ENCODE data around the gene FGD5. TPM values are rescaled to one million over a fixed set of nuclear protein-coding genes. Genes with fewer than 3 reads are reported as not detected.

The FGD5 gene
- total RNA-seq, 4 donors from 2014 or later = 0.80 to 12.0 (median 3.9) TPM

DNA sequence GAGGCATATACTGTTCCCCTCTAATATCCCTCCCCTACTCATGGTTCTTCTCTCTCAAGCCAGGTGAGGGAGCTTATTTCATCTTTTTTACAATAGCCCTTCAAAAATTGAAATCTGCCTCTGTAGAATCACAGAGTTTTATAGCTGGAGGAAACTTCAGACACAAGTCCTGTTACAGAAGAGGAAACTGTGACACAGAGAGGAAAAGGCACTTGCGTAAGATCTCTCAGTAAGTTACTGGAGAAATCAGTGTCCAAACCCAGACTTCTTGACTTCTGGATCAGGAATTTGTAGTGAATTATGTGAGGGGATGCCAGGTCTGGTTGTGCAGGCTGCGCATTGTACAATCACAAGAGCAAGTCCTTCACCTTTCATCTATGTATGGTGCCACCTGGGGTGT, 4.6 kb downstream of the FGD5 start:
- 49 to 88% methylated on average over 2 of the region's 2 CpGs for WGBS, 2 donors
- H3K4me3 ChIP-seq = no peak overlapping the region
- intact Hi-C loops (cut with DNase I) = no loop called here
- DNase-seq = no peak
- peak overlapping the region in 2 of 4 donors; percentile 52 to 58 for H3K27ac ChIP-seq
- peaks cover 0 to 22% (median 7%) of the 10 kb centered on the region in 3 donors for H3K4me1 ChIP-seq
- no peaks in the 10 kb centered on the region for H3K9me3 ChIP-seq
- H3K27me3 ChIP-seq = peaks cover 0 to 26% (median 0%) of the 10 kb centered on the region in 4 donors
- TF ChIP-seq, protein P1, sequence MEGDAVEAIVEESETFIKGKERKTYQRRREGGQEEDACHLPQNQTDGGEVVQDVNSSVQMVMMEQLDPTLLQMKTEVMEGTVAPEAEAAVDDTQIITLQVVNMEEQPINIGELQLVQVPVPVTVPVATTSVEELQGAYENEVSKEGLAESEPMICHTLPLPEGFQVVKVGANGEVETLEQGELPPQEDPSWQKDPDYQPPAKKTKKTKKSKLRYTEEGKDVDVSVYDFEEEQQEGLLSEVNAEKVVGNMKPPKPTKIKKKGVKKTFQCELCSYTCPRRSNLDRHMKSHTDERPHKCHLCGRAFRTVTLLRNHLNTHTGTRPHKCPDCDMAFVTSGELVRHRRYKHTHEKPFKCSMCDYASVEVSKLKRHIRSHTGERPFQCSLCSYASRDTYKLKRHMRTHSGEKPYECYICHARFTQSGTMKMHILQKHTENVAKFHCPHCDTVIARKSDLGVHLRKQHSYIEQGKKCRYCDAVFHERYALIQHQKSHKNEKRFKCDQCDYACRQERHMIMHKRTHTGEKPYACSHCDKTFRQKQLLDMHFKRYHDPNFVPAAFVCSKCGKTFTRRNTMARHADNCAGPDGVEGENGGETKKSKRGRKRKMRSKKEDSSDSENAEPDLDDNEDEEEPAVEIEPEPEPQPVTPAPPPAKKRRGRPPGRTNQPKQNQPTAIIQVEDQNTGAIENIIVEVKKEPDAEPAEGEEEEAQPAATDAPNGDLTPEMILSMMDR (IDR thresholded peaks at IDR 0.05) = no peak
- TF ChIP-seq POLR2A (IDR thresholded peaks at IDR 0.05) = no peak
- H3K36me3 ChIP-seq = peaks cover 0 to 14% (median 0%) of the 10 kb centered on the region in 3 donors

DNA sequence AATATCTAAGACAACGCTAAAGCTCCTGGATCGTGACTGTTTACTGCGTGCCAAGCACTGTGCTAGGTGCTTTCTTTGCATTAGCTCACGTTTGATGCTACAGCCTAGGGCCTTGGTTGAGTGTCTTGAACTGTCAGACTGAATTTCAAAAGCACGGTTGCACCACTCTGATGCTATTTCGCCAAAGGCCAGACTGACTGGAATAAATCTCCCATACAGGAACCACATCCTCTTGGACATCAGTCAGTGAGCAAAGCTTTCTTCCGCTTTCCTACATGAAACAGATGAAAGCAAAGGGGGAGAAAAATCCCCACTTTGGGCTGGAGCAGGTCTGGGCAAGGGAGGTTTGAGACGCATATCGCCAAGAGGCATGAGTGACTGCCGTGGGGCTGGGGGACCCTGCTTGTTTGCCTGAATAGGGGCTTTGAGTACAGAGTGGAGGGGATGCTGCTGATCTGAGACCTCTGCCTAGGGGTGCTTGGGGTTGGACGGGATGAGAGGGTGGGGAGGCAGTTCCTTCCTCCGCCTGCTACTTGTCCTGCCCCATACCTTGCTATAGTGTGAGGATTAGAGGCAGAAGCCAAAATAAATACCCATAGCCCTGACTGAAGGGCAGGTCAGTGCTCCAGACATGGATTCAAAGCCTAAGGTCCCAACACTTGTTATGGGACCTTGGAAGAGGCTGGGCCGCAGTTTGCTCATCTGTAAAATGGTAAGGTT, 5.3 kb downstream of the FGD5 start:
- no peaks in the 10 kb centered on the region for H3K9me3 ChIP-seq
- intact Hi-C loops (cut with DNase I) = no loop called here
- TF ChIP-seq POLR2A (IDR thresholded peaks at IDR 0.05) = no peak
- TF ChIP-seq, protein P1 (IDR thresholded peaks at IDR 0.05) = no peak
- 52 to 53% methylated on average over 12 to 13 of the region's 13 CpGs for WGBS, 2 donors
- H3K36me3 ChIP-seq = peaks cover 0 to 13% (median 0%) of the 10 kb centered on the region in 3 donors
- peaks cover 0 to 33% (median 0%) of the 10 kb centered on the region in 4 donors for H3K27me3 ChIP-seq
- H3K27ac ChIP-seq = peak overlapping the region in 2 of 4 donors; percentile 52 to 58
- H3K4me1 ChIP-seq = peaks cover 0 to 22% (median 7%) of the 10 kb centered on the region in 3 donors
- no peak overlapping the region for H3K4me3 ChIP-seq
- DNase-seq = no peak

DNA sequence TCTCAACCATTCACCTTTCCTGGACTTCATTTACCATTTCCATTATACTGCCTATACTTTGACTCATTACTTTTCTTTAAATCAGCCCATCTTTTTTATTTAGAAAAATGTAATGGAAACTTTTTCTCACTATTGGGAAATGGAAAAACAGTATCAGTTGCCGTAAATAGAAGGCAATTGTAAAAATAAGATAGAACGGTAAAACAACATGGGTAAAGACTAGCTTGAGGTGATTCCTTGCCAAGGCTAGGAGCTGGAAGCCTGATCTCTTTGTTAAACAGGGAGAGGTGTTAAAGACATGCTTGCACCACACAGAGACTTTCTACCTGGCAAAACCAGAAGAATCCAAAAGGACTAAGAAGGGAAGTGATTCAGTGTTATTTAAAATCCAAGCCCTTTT, 5.9 kb downstream of the FGD5 start:
- TF ChIP-seq POLR2A (IDR thresholded peaks at IDR 0.05) = no peak
- TF ChIP-seq, protein P1 (IDR thresholded peaks at IDR 0.05) = no peak
- Histone ChIP-seq H3K36me3 (peaks cover 0 to 7% (median 0%) of the 10 kb centered on the region in 3 donors), H3K4me3 (no peak overlapping the region), H3K4me1 (peaks cover 0 to 22% (median 7%) of the 10 kb centered on the region in 3 donors), H3K27ac (peak overlapping the region in 2 of 4 donors; percentile 52 to 58), H3K9me3 (no peaks in the 10 kb centered on the region), H3K27me3 (peaks cover 0 to 38% (median 0%) of the 10 kb centered on the region in 4 donors)
- no peak for DNase-seq
- intact Hi-C loops (cut with DNase I) = no loop called here
- WGBS, 2 donors = 27 to 48% methylated on average over 2 of the region's 2 CpGs

DNA sequence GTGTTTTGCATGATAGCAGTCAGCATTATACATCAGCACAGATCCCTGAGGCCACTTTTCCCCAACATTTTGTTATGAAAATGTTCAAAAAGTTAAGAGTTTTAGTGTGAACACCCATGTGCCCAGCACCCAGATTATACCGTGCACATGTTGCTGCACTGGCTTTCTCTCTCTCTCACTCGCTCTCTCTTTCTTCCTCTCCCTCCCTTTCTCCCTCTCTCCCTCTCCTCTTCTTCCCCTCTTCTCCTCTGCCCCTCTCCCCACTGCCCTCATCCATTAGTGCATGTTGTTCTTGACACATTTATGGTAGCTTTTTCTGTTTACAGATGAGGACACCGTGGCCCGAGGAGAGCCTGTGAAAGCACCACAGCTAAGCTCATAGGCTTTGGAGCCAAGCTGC, 7.3 kb downstream of the FGD5 start:
- WGBS, 2 donors = 68 to 76% methylated on average over 4 of the region's 4 CpGs
- Histone ChIP-seq H3K4me1 (peaks cover 0 to 22% (median 7%) of the 10 kb centered on the region in 3 donors), H3K4me3 (no peak overlapping the region), H3K36me3 (no peaks in the 10 kb centered on the region), H3K27ac (no peak overlapping the region), H3K27me3 (peaks cover 0 to 39% (median 0%) of the 10 kb centered on the region in 4 donors), H3K9me3 (no peaks in the 10 kb centered on the region)
- intact Hi-C loops (cut with DNase I) = no loop called here
- DNase-seq = no peak
- no peak for TF ChIP-seq POLR2A (IDR thresholded peaks at IDR 0.05)
- TF ChIP-seq, protein P1 (IDR thresholded peaks at IDR 0.05) = no peak

DNA sequence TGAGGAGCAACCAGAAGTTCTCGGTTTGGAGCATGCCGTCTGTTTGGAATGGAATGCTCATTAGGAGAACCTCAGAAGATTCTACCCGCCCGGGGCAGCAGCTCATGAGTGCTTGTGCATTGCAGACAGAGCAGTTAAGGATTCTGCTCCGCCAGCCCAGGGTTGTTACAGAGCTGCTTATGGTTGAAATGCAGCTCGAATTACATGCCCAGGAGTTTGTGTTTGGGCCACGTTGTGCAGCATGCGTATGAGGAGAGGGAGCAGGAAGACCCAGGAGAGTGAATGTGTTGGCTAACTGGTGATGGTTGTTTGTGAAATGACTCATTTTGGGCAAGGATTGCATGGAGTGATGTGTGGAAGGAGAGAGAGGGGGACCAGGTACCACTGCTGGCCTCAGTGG, 9.0 kb downstream of the FGD5 start:
- Histone ChIP-seq H3K4me1 (peaks cover 0 to 26% (median 2%) of the 10 kb centered on the region in 3 donors), H3K27me3 (peaks cover 0 to 44% (median 0%) of the 10 kb centered on the region in 4 donors), H3K9me3 (no peaks in the 10 kb centered on the region), H3K4me3 (no peak overlapping the region), H3K27ac (no peak overlapping the region), H3K36me3 (no peaks in the 10 kb centered on the region)
- DNase-seq = no peak
- TF ChIP-seq, protein P1 (IDR thresholded peaks at IDR 0.05) = no peak
- no peak for TF ChIP-seq POLR2A (IDR thresholded peaks at IDR 0.05)
- WGBS, 2 donors = 65 to 100% methylated on average over 2 to 4 of the region's 8 CpGs
- intact Hi-C loops (cut with DNase I) = no loop called here

Measured in esophagus squamous epithelium (tissue), 5 donors.